PC-3 (cell line): ENCODE data around the gene PSMF1.

Source experiments
- EZH2phosphoT487 ChIP-seq: fragments of 300-600 bp; sonication (generic); IDR thresholded peaks from 2 replicates; pipeline ENCODE4 v1.6.1; 2018; ENCODE audit warnings: mild to moderate bottlenecking, antibody characterized with exemption, low read length, borderline replicate concordance
- TF ChIP-seq, protein P1 (sequence below): fragments of 300-600 bp; sonication (generic); conservative IDR thresholded peaks from 2 replicates; pipeline ENCODE4 v1.5.1; 2017; ENCODE audit warnings: antibody characterized with exemption, low read depth, mild to moderate bottlenecking, low read length

DNA sequence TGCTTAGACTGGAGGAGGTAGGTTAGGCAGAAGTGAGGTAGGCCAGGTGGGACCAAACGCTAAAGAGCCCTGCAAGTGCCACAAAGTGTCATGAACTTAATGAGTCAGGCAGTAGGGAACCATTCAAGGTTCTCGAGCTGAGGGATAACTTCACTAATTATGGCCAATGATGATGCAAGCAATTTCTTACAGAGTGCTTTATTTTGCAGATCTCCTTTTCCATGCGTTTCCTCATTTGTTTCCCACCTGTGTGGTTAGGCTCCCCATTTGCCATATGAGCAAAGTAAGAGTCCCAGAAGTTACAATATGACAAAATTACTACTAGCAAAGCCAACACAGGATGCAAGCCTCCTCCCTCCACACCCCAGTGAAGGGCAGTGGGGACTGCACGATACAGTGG, 36.5 kb upstream of the PSMF1 start:
- TF ChIP-seq, protein P1, sequence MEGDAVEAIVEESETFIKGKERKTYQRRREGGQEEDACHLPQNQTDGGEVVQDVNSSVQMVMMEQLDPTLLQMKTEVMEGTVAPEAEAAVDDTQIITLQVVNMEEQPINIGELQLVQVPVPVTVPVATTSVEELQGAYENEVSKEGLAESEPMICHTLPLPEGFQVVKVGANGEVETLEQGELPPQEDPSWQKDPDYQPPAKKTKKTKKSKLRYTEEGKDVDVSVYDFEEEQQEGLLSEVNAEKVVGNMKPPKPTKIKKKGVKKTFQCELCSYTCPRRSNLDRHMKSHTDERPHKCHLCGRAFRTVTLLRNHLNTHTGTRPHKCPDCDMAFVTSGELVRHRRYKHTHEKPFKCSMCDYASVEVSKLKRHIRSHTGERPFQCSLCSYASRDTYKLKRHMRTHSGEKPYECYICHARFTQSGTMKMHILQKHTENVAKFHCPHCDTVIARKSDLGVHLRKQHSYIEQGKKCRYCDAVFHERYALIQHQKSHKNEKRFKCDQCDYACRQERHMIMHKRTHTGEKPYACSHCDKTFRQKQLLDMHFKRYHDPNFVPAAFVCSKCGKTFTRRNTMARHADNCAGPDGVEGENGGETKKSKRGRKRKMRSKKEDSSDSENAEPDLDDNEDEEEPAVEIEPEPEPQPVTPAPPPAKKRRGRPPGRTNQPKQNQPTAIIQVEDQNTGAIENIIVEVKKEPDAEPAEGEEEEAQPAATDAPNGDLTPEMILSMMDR: no peak
- TF ChIP-seq EZH2phosphoT487: no peak
